Immature natural killer cell (primary cell): ENCODE results near the gene THEM5. TPM values are rescaled to one million over a fixed set of nuclear protein-coding genes. Genes with fewer than 3 reads are reported as not detected.
"Not testable (repeated sequence)": the region's sequence is repeated elsewhere in the genome, so short reads cannot be mapped to it uniquely, and the experiment has no call there.

Experiments used
- DNase-seq, 3 donors: peaks; one replicate each; pipeline ENCODE4 v3.0.0; 2022; ENCODE audit warnings: mixed read lengths in 1 of 3
- H3K27ac Mint-ChIP-seq, 6 donors: one replicate each; pipeline ENCODE4 v1.8.0; 2020; ENCODE audit warnings: mixed read lengths in 6 of 6, mild to moderate bottlenecking in 5 of 6, inconsistent platforms in 4 of 6, moderate library complexity in 3 of 6
- H3K27me3 Mint-ChIP-seq, 3 donors: one replicate each; pipeline ENCODE4 v1.8.0; 2020 to 2021; ENCODE audit warnings: low read depth in 3 of 3, mild to moderate bottlenecking in 3 of 3, mixed read lengths in 3 of 3, moderate library complexity in 3 of 3, inconsistent platforms in 1 of 3
- H3K36me3 Mint-ChIP-seq, 3 donors: one replicate each; pipeline ENCODE4 v1.8.0; 2020; ENCODE audit warnings: mixed read lengths in 3 of 3, inconsistent platforms in 2 of 3, mild to moderate bottlenecking in 2 of 3
- H3K4me1 Mint-ChIP-seq, 2 donors: one replicate each; pipeline ENCODE4 v1.8.0; 2020; ENCODE audit warnings: inconsistent platforms in 2 of 2, mild to moderate bottlenecking in 2 of 2, mixed read lengths in 2 of 2, moderate library complexity in 1 of 2
- H3K4me3 Mint-ChIP-seq, 5 donors: one replicate each; pipeline ENCODE4 v1.8.0; 2020; ENCODE audit warnings: mild to moderate bottlenecking in 5 of 5, mixed read lengths in 5 of 5, inconsistent platforms in 3 of 5, moderate library complexity in 3 of 5
- H3K9me3 Mint-ChIP-seq, 6 donors: one replicate each; pipeline ENCODE4 v1.8.0; 2020; ENCODE audit warnings: mild to moderate bottlenecking in 6 of 6, mixed read lengths in 6 of 6, inconsistent platforms in 4 of 6, moderate library complexity in 3 of 6
- polyA plus RNA-seq, 3 donors: library from polyadenylated mRNA; unstranded; fragments of 300-500 nt; fragmentation: Illumina TruSeq; gene quantifications; one replicate each; pipeline ENCODE4 v1.2.3, GENCODE V29; 2021

The THEM5 gene
- polyA plus RNA-seq, 3 donors from 2014 or later = 0.56 TPM; not detected in 2

GRCh38 chr1:151883898-151884297, 30.4 kb upstream of the THEM5 start:
- H3K27ac Mint-ChIP-seq, H3K4me3 Mint-ChIP-seq, H3K4me1 Mint-ChIP-seq, H3K27me3 Mint-ChIP-seq, H3K9me3 Mint-ChIP-seq, DNase-seq: not testable (repeated sequence)
- peaks cover 7 to 16% (median 12%) of the 10 kb centered on the region in 3 donors for H3K36me3 Mint-ChIP-seq

- Mint-ChIP-seq H3K36me3 (peaks cover 5 to 14% (median 10%) of the 10 kb centered on the region in 3 donors), H3K27ac (peak overlapping the region in 1 of 6 donors; percentile 65)
- not testable (repeated sequence) for H3K4me1 Mint-ChIP-seq, DNase-seq, H3K27me3 Mint-ChIP-seq, H3K9me3 Mint-ChIP-seq, H3K4me3 Mint-ChIP-seq
Measured at GRCh38 chr1:151882918-151883317, 29.4 kb upstream of the THEM5 start.

- peak overlapping the region in 1 of 6 donors; percentile 65 for H3K27ac Mint-ChIP-seq
- no peaks in the 10 kb centered on the region for H3K4me1 Mint-ChIP-seq
- no peaks in the 10 kb centered on the region for H3K9me3 Mint-ChIP-seq
- H3K36me3 Mint-ChIP-seq = peaks cover 5 to 14% (median 8%) of the 10 kb centered on the region in 3 donors
- no peaks in the 10 kb centered on the region for H3K27me3 Mint-ChIP-seq
- no peak overlapping the region for H3K4me3 Mint-ChIP-seq
- no peak for DNase-seq
Measured at GRCh38 chr1:151882466-151882865, 29.0 kb upstream of the THEM5 start.

- Mint-ChIP-seq H3K27ac (peak overlapping the region in 1 of 6 donors; percentile 28), H3K27me3 (no peaks in the 10 kb centered on the region), H3K9me3 (no peaks in the 10 kb centered on the region), H3K4me3 (no peak overlapping the region), H3K36me3 (peaks cover 5 to 14% (median 8%) of the 10 kb centered on the region in 3 donors), H3K4me1 (no peaks in the 10 kb centered on the region)
- no peak for DNase-seq
Measured at GRCh38 chr1:151881479-151881878, 28.0 kb upstream of the THEM5 start.

GRCh38 chr1:151875419-151876097, 22.0 kb upstream of the THEM5 start:
- Mint-ChIP-seq H3K9me3 (no peaks in the 10 kb centered on the region), H3K36me3 (peaks cover 5 to 25% (median 23%) of the 10 kb centered on the region in 3 donors), H3K27ac (no peak overlapping the region), H3K27me3 (no peaks in the 10 kb centered on the region), H3K4me3 (no peak overlapping the region), H3K4me1 (no peaks in the 10 kb centered on the region)
- DNase-seq = no peak

- H3K4me3 Mint-ChIP-seq, H3K27ac Mint-ChIP-seq, H3K27me3 Mint-ChIP-seq, H3K9me3 Mint-ChIP-seq, DNase-seq, H3K4me1 Mint-ChIP-seq: not testable (repeated sequence)
- H3K36me3 Mint-ChIP-seq = peaks cover under 1 to 21% (median 19%) of the 10 kb centered on the region in 3 donors
Measured at GRCh38 chr1:151872776-151873175, 19.3 kb upstream of the THEM5 start.

GRCh38 chr1:151871284-151872030, 17.9 kb upstream of the THEM5 start:
- H3K4me1 Mint-ChIP-seq = no peaks in the 10 kb centered on the region
- H3K4me3 Mint-ChIP-seq = no peak overlapping the region
- no peaks in the 10 kb centered on the region for H3K9me3 Mint-ChIP-seq
- H3K27me3 Mint-ChIP-seq = peaks cover 2 to 3% (median 2%) of the 10 kb centered on the region in 3 donors
- H3K27ac Mint-ChIP-seq = no peak overlapping the region
- DNase-seq = no peak
- H3K36me3 Mint-ChIP-seq = peaks cover 0 to 20% (median 12%) of the 10 kb centered on the region in 3 donors

- Mint-ChIP-seq H3K4me1 (no peaks in the 10 kb centered on the region), H3K27me3 (peaks cover 2 to 3% (median 2%) of the 10 kb centered on the region in 3 donors), H3K27ac (no peak overlapping the region), H3K9me3 (no peaks in the 10 kb centered on the region), H3K4me3 (no peak overlapping the region), H3K36me3 (peaks cover 0 to 10% (median 5%) of the 10 kb centered on the region in 3 donors)
- DNase-seq = no peak
Measured at GRCh38 chr1:151868486-151868885, 15.0 kb upstream of the THEM5 start.

- no peak for DNase-seq
- peaks cover 2 to 3% (median 2%) of the 10 kb centered on the region in 3 donors for H3K27me3 Mint-ChIP-seq
- no peaks in the 10 kb centered on the region for H3K9me3 Mint-ChIP-seq
- no peaks in the 10 kb centered on the region for H3K4me1 Mint-ChIP-seq
- peaks cover 0 to 4% (median 0%) of the 10 kb centered on the region in 3 donors for H3K36me3 Mint-ChIP-seq
- H3K4me3 Mint-ChIP-seq = no peak overlapping the region
- H3K27ac Mint-ChIP-seq = no peak overlapping the region
Measured at GRCh38 chr1:151867765-151868411, 14.4 kb upstream of the THEM5 start.

- Mint-ChIP-seq H3K27me3 (peaks cover 2 to 3% (median 2%) of the 10 kb centered on the region in 3 donors), H3K9me3 (no peaks in the 10 kb centered on the region), H3K27ac (no peak overlapping the region), H3K36me3 (peaks cover 0 to 3% (median 0%) of the 10 kb centered on the region in 3 donors), H3K4me3 (no peak overlapping the region), H3K4me1 (no peaks in the 10 kb centered on the region)
- no peak for DNase-seq
Measured at GRCh38 chr1:151867321-151867720, 13.8 kb upstream of the THEM5 start.

- H3K9me3 Mint-ChIP-seq = peaks cover 0 to 1% (median 0%) of the 10 kb centered on the region in 6 donors
Measured at GRCh38 chr1:151864411-151864810, 10.9 kb upstream of the THEM5 start.

GRCh38 chr1:151862604-151863003, 9.1 kb upstream of the THEM5 start:
- H3K9me3 Mint-ChIP-seq = peaks cover 0 to 1% (median 0%) of the 10 kb centered on the region in 6 donors
- H3K27ac Mint-ChIP-seq = no peak overlapping the region
- H3K36me3 Mint-ChIP-seq = no peaks in the 10 kb centered on the region
- H3K4me1 Mint-ChIP-seq = no peaks in the 10 kb centered on the region
- DNase-seq = no peak
- H3K27me3 Mint-ChIP-seq = peaks cover 0 to 2% (median under 1%) of the 10 kb centered on the region in 3 donors
- H3K4me3 Mint-ChIP-seq = no peak overlapping the region

More at GRCh38 chr1:151864411-151864810, 10.9 kb upstream of the THEM5 start:
- DNase-seq = no peak
- H3K36me3 Mint-ChIP-seq = no peaks in the 10 kb centered on the region
- peaks cover 0 to 3% (median 2%) of the 10 kb centered on the region in 3 donors for H3K27me3 Mint-ChIP-seq
- no peak overlapping the region for H3K4me3 Mint-ChIP-seq
- H3K4me1 Mint-ChIP-seq = no peaks in the 10 kb centered on the region
- H3K27ac Mint-ChIP-seq = no peak overlapping the region

- Mint-ChIP-seq H3K27ac (no peak overlapping the region), H3K9me3 (peaks cover 0 to 1% (median 0%) of the 10 kb centered on the region in 6 donors), H3K4me3 (no peak overlapping the region), H3K36me3 (no peaks in the 10 kb centered on the region), H3K4me1 (no peaks in the 10 kb centered on the region), H3K27me3 (peaks cover 0 to 2% (median 0%) of the 10 kb centered on the region in 3 donors)
- no peak for DNase-seq
Measured at GRCh38 chr1:151860504-151861187, 7.1 kb upstream of the THEM5 start.
